Midbrain (tissue), 1 donor: Measurements from ENCODE around the gene KRTAP2-3.
"Not testable (repeated sequence)": the region's sequence is repeated elsewhere in the genome, so short reads cannot be mapped to it uniquely, and the experiment has no call there.

ENCODE experiments used
- DNase-seq: peaks from one replicate; lab custom pipeline; 2025; lab: John Stamatoyannopoulos, UW

Gene KRTAP2-3, protein sequence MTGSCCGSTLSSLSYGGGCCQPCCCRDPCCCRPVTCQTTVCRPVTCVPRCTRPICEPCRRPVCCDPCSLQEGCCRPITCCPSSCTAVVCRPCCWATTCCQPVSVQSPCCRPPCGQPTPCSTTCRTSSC

DNA sequence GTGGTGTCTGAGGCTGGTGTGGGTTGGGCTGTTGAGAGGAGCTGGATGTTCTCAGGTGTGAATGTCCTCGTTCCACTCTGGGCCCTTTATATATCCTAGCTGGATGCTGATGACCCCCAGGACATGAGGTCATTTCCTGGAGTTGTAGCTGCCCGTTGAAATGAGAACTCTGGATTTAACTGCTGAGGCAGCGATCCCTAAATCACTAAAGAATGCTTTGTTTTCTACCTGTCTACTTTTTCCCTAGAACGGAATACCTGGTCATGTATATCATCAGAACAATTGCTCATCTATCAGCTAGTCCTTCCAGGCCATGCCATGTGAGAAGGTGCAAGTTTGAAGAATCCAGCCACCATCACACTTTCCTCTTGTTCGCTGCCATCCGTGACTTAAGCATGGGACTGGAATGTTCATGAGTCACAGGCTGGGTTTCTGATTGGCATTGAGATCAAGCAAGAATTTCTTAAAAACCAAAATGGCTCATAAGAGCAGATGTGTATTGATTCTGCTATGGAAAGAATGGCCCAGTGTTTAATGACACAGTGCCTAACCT, at the start of gene KRTAP2-3:
Gene KRTAP2-3, minus strand, starts transcription at position 63 of the 553 bp plus-strand sequence. CDS start 64 bp downstream, outside the sequence.
- DNase-seq, result no peak

DNA sequence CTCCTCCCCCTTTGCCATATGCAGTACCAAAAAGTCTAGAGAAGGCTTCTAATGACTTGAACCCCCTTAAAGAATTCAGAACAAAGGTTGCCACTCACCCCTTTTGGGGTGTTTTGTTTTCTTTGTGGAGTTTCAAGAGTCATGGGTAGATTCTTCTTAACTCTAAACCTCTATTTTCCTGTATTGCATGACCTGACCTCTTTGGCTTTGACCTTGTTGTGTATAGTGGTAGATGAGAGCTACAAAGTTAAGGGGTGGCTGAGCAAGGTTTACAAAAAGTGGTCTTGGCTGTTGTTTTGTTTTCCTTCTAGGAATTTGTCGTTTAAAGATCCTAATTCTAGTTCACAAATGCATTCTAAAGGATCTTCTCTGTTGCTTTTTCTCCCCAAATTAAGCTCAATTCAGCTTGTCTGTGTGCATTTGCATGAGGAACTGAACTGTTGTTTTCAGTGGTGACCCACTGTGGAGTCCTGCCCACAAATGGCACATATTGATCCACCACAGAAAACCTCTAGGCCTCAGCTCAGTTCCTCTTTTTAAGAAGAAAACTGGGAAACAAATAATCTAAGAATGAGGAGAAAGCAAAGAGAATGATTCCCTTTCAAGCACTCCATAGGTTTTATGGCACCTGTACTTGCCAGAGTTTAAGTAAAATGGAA, 48.9 kb upstream of the KRTAP2-3 start:
- DNase-seq, result not testable (repeated sequence)

DNA sequence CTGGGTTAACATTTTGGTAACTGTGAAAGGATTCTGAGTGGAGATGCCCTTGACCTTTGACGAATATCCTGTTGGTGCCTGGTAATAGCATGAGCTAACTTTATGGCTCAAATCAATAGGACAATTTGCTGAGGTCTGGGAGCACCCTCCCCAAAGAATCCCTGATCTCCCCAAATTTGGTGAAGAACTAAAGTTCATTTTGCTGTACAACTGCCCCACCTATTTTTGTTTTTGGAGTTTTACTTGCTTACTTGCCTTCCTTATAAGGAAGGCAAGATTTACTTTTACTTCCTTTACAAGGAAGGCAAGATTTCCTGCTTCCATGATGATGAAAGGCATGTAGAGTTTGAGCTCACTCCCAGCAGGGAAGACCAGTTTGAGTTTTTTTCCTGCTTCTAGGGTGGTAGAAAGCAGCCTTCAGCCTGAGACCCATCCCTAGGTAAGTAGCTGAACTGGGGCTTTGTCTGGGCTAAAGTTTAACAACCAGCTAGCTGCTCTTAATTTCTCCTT, 48.1 kb upstream of the KRTAP2-3 start:
- no peak for DNase-seq

DNA sequence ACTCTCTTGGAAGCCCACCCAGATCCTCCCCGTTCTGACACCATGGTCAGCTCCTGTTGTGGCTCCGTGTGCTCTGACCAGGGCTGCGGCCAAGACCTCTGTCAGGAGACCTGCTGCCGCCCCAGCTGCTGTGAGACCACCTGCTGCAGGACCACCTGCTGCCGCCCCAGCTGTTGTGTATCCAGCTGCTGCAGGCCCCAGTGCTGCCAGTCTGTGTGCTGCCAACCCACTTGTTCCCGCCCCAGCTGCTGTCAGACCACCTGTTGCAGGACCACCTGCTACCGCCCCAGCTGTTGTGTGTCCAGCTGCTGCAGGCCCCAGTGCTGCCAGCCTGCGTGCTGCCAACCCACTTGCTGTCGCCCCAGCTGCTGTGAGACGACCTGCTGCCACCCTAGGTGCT, 45.4 kb upstream of the KRTAP2-3 start, which contains the start of gene KRTAP4-9:
Gene KRTAP4-9, plus strand, starts transcription at position 43 of the 400 bp plus-strand sequence. Its CDS starts 0 bp downstream, at position 43.
- DNase-seq, result not testable (repeated sequence)

DNA sequence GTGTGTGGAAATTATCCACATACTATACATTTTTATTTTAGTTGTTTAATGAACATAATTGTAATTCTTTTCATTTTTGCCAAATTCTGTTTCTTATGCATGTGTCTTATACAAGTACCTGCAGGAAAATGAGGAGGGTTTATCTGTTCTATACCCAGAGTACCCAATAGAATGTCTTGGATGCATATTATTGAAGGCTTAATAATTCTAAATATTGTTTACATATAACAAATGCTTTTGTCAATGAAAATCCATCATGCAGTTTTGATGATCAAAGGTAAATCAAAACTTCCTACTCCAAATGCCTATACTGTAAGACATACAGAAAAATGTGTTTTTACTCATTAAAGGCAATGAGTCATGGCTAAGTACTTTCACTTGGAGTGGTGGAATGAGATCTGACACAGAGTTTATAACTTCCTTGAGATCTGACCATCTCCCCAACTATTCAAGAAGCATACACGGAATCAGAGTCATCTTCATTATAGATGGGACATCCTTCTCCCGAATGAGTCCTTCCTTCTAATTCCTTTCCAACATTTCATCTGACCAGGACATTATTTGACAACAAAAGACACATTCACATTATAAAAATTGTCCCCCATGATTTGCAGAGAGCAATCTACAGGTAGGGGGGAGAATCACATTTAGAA, 44.6 kb upstream of the KRTAP2-3 start:
- not testable (repeated sequence) for DNase-seq

DNA sequence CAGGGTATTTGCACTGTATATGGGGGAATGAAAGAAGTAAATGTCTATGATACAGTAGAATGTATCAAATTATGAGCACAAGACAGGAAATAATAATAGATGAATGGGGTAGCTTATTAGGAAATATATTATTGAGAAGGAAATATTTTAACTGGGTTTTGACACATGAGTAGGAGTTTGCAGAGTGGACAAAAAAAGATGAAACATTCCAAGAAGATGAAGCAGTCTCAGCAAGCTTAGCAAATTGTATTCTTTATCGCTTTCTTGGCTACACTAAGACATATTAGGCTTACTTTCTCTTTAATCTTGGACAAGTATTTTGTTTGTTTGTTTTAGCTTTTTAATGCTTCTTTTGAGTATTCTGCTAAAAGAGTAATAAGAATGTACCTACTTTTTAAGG, 44.0 kb upstream of the KRTAP2-3 start:
- DNase-seq, result no peak

DNA sequence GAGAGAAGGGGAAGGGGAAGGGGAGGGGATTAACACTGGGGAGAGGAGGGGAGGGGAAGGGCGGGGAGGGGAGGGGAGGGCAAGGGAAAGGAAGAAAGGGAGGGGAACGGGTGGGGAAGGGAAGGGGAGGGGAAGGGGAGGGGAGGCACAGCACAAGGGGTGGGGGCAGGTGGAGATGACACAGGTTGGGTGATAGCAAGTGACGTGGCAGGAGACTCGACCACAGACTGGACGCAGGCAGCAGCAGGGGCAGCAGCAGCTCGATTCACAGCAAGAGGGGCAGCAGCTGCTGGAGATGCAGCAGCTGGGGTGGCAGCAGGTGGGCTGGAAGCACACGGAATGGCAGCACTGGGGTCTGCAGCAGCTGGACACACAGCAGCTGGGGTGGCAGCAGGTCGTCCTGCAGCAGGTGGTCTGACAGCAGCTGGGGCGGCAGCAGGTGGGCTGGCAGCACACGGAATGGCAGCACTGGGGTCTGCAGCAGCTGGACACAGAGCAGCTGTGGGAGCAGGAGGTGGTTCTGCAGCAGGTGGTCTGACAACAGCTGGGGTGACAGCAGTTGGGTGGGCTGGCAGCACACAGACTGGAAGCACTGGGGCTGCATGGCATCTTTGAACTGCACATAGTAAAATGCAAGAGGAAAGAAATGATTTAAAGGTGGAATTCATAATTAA, 41.8 kb upstream of the KRTAP2-3 start, which contains the start of gene KRTAP4-16:
Gene KRTAP4-16, minus strand, starts transcription at position 624 of the 674 bp plus-strand sequence. Its CDS starts 0 bp downstream, at position 624.
- no peak for DNase-seq

DNA sequence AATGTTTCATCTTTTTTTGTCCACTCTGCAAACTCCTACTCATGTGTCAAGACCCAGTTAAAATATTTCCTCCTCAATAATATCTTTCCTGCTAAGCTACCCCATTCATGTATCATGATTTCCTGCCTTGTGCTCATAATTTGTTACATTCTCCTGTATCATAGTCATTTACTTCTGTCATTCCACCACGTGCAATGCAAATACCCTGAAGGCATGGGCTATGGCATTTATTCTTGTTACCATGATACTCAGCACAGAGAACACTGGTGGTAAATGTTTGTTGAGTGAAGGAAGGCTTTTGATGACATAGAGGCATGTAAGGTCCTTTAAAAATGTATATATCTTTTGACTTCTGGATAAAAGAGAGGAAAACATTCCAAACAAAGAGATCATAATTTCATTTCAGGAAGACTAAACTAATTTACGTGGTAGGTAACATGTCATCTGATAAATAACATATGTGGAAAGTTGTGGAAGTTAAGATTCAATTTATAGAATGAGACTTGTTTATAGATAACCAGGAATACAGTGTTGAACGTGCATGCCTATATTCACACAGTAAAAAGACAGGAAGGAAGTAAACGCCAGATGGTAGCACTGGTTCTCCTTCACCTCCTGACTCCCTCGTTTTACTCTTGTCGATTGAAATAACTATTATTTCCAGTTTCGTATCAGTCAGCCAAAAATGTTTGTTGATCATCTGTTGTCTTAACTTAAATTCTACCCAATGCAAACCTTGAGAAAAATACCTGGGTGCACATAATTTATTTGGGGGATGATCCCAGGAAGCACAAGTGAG, 40.0 kb upstream of the KRTAP2-3 start:
- not testable (repeated sequence) for DNase-seq

DNA sequence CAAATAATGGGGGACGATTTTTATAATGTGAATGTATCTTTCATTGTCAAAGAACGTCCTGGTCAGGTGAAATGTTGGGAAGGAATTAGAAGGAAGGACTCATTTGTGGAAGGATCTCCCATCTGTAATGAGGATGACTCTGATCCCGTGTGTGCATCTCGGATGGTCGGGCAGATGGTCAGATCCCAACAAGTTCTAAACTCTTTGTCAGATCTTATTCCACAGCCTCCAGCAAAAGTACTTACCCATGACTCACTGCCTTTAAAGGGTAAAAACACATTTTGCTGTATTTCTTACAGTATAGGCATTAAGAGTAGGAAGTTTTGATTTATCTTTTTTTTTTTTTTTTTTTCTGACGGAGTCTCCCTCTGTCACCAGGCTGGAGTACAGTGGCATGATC, 38.6 kb upstream of the KRTAP2-3 start:
- no peak for DNase-seq

DNA sequence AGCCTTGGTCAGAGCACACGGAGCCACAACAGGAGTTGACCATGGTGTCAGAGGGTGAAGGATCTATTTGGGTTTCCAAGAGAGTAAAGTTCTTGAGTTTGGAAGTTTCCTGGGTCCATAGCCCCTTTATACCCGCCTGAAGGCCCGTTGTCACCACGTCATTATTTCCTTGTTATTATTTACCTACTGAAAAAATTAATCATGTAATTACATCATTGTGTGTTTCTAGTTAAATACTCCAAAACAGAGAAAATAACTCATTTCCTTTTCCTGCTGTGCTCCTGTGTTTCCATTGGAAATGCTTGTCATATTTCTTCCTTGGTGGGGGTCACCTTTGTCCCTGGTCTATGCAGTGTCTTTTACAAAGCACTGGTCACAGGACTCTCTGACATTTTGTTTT, 38.1 kb upstream of the KRTAP2-3 start, which contains the start of gene KRTAP4-8:
Gene KRTAP4-8, minus strand, starts transcription at position 101 of the 400 bp plus-strand sequence. Its CDS starts 58 bp downstream, at position 43.
- no peak for DNase-seq

DNA sequence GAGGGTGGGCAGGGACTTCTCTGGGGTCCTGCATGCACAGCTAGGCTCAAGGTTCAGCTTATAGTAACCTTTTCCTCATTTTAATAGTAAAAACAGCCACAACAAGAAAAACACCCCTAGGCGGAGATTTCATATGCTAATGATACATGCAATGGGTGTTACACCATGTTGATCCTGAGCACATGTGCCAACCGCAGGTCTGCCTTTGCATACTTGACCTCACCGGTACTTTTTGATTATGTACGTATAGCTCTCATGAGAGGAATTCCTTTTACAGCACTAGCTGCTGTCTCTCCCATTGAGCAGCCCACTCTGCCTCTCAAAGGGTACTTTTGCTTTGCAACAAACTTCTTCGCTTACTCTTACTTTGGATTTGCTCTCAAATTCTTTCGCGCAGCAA, 36.1 kb upstream of the KRTAP2-3 start:
- DNase-seq, result no peak

DNA sequence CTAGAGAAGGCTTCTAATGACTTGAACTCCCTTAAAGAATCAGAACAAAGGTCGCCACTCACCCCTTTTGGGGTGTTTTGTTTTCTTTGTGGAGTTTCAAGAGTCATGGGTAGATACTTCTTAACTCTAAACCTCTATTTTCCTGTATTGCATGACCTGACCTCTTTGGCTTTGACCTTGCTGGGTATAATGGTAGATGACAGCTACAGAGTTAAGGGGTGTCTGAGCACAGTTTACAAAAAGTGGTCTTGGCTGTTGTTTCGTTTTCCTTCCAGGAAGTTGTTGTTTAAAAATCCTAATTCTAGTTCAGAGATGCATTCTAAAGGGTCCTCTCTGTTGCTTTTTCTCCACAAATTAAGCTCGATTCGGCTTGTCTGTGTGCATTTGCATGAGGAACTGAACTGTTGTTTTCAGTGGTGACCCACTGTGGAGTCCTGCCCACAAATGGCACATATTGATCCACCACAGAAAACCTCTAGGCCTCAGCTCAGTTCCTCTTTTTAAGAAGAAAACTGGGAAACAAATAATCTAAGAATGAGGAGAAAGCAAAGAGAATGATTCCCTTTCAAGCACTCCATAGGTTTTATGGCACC, 28.9 kb upstream of the KRTAP2-3 start:
- DNase-seq, result not testable (repeated sequence)

DNA sequence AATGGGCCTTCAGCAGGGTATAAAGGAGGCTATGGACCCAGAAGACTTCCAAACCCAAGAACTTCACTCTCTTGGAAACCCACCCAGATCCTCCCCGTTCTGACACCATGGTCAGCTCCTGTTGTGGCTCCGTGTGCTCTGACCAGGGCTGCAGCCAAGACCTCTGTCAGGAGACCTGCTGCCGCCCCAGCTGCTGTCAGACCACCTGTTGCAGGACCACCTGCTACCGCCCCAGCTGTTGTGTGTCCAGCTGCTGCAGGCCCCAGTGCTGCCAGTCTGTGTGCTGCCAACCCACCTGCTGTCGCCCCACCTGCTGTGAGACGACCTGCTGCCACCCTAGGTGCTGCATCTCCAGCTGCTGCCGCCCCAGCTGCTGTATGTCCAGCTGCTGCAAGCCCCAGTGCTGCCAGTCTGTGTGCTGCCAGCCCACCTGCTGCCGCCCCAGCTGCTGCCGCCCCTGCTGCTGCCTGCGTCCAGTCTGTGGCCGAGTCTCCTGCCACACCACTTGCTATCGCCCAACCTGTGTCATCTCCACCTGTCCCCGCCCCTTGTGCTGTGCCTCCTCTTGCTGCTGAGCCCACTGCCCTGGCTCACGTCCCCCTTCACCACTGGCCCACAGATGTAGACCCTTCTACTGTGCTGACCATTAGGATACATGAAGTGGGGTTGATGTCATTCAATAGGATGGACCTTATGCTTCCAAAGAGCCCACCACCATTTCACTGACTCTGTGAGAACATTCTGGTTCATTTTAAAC, 24.4 kb upstream of the KRTAP2-3 start, which contains the start of gene KRTAP4-7:
Gene KRTAP4-7, plus strand, starts transcription at position 51 of the 757 bp plus-strand sequence. Its CDS starts 57 bp downstream, at position 108.
- DNase-seq, result not testable (repeated sequence)

DNA sequence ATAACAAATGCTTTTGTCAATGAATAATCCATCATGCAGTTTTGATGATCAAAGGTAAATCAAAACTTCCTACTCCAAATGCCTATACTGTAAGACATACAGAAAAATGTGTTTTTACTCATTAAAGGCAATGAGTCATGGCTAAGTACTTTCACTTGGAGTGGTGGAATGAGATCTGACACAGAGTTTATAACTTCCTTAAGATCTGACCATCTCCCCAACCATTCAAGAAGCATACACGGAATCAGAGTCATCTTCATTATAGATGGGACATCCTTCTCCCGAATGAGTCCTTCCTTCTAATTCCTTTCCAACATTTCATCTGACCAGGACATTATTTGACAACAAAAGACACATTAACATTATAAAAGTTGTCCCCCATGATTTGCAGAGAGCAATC, 23.5 kb upstream of the KRTAP2-3 start:
- DNase-seq, result not testable (repeated sequence)

DNA sequence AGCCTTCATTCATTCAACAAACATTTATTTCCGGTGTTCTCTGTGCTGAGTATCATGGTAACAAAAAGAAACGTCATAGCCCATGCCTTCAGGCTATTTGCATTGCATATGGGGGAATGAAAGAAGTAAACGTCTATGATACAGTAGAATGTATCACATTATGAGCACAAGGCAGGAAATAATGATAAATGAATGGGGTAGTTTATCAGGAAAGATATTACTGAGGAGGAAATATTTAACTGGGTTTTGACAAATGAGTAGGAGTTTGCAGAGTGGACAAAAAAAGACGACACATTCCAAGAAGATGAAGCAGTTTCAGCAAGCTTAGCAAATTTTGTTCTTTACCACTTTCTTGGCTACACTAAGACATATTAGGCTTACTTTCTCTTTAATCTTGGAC, 22.7 kb upstream of the KRTAP2-3 start:
- DNase-seq, result no peak

DNA sequence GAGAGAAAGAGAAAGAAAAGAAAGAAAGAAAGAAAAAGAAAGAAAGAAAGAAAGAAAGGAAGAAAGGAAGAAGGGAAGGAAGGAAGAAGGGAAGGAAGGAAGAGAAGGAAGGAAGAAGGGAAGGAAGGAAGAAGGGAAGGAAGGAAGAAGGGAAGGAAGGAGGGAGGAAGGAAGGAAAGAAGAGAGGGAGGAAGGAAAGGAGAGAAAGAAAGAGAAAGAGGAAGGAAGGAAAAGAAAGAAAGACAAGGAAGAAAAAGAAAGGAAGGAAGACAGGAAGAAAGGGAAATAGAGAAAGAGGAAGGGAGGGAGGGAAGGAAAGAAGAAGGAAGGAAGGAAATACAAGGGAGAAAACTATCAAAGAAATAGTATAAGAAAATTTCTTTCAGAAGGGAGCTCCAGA, 16.9 kb upstream of the KRTAP2-3 start:
- DNase-seq, result no peak

DNA sequence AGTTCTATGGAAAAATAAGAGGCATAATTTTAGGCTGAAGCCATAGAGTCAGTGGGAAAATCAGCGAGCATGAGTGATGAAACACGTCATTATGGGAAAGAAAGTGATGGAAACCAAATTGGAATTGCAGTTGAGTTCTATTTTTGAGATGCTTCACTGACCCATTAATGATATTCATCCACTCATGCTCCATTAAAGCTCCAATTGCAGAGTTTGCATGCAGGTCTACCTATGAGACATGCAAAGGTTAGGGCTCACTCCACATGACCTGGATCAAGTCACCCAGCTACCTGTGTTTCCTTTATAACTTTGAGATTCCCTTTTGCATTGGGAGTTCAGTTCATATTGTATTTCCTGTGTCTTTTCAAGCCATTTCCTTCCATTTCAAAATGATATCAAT, 13.8 kb upstream of the KRTAP2-3 start:
- DNase-seq, result no peak

DNA sequence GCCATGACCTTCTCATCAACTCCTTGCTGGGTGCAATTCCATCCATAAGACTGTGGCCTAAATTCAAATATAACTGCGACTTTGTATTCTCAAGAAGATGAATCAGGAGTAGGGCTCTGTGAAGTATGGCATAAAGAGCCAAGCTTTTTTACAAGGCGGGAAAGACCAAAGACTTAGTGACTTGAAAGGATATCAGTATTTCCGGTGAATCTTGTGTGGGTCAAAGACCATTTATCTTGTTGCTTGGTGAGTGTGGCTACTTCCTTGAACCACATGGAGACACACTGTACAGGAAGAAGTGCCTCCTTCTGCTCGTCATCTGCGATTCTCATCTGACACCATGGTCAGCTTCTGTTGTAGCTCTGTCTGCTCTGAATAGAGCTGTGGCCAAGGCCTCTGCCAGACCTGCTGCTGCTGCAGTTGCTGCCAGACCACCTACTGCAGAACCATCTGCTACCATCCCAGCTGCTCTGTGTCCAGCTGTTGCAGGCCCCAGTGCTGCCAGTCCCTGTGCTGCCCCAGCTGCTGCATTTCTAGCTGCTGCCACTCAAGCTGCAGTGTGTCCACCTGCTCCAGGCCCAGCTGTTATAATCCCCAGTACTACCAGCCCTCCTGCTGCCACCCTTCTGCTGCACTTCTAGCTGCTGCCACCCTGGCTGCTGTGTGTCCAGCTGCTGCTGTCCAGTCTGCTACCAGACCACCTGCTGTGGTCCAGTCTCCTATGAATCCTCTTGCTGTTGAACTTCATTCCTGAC, 11.9 kb upstream of the KRTAP2-3 start:
- DNase-seq, result no peak

DNA sequence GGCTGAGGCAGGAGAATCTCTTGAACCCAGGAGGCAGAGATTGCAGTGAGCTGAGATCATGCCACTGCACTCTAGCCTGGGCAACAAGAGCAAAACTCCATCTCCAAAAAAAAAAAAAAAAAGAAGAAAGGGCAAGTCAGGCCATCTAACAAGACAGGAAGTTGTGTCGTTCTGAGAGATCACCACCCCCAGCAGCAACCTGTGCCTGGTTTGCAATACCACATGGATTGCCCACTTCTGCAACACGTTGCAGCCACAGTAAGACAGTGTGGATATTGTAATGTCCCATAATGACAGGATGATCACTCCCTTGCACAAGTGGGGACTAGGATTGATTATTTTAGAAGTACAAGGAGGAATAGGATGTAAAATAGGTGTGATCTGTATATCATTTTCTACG, 9.1 kb upstream of the KRTAP2-3 start:
- no peak for DNase-seq
